ES-I3 (cell line): Measurements from ENCODE around the gene LMCD1.

Experiments used
- H3K36me3 ChIP-seq: 2 replicates; pipeline ENCODE4 v1.6.1; 2013; ENCODE audit warnings: mild to moderate bottlenecking, low read length, control low read depth, moderate library complexity; ENCODE audit not compliant: insufficient read depth
- H3K4me1 ChIP-seq: 2 replicates; pipeline ENCODE4 v1.6.1; 2013; ENCODE audit warnings: mild to moderate bottlenecking, control low read depth, low read length; ENCODE audit not compliant: insufficient read depth
- H3K9ac ChIP-seq: 2 replicates; pipeline ENCODE4 v1.6.1; 2013; ENCODE audit warnings: low read depth, mild to moderate bottlenecking, low read length, moderate library complexity
- H3K9me3 ChIP-seq: 2 replicates; pipeline ENCODE4 v1.6.1; 2013; ENCODE audit warnings: mild to moderate bottlenecking, low read length, moderate library complexity; ENCODE audit not compliant: control insufficient read depth, insufficient read depth

LMCD1 gene

DNA sequence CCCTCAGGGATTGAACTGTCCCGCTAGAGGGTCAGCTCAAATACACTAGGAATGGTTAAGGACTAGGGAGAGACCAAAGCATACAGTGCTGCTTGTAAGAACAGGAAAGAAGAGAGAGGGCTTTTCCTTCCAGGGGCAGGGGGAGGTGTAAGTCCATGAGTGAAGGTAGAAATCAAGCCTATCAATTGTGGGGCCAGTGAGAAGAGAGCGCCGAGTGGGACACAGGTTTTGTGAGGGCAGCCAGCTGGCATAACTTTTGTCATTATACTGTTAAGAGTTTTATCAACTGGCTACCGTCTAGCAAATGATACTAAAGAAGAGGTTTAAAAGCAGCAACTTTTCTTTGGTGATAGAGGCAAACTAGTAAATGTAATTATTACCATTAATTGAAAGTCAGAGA lies 45.0 kb downstream of the LMCD1 start:
- Histone ChIP-seq H3K36me3 (peaks cover 11% of the 10 kb centered on the region), H3K9me3 (no peaks in the 10 kb centered on the region), H3K4me1 (no peaks in the 10 kb centered on the region), H3K9ac (no peak overlapping the region)

DNA sequence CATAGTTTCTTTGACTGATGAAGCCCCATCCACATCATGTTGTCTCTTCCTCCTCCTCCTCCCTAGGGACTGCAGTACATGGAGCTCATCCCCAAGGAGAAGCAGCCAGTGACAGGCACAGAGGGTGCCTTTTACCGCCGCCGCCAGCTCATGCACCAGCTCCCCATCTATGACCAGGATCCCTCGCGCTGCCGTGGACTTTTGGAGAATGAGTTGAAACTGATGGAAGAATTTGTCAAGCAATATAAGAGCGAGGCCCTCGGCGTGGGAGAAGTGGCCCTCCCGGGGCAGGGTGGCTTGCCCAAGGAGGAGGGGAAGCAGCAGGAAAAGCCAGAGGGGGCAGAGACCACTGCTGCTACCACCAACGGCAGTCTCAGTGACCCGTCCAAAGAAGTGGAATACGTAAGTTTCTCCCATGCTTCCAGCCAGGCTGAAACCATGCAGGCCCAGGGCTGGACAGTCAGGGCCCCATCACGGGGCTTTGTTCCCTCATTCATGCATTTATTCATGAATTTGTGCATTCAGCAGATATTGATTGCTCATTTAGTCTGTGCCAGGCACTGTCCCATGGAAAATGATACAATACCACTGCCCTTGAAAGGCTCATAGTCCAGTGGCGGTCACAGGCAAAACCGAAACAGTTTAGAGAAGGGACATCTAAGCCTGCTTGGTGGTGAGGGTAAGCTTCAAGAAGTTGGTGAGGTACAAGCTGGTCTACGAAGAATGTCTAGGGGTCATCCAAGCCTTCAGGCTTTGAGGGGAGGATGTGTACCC lies 47.1 kb downstream of the LMCD1 start:
- Histone ChIP-seq H3K4me1 (no peaks in the 10 kb centered on the region), H3K9me3 (no peaks in the 10 kb centered on the region), H3K36me3 (peaks cover 9% of the 10 kb centered on the region), H3K9ac (no peak overlapping the region)

DNA sequence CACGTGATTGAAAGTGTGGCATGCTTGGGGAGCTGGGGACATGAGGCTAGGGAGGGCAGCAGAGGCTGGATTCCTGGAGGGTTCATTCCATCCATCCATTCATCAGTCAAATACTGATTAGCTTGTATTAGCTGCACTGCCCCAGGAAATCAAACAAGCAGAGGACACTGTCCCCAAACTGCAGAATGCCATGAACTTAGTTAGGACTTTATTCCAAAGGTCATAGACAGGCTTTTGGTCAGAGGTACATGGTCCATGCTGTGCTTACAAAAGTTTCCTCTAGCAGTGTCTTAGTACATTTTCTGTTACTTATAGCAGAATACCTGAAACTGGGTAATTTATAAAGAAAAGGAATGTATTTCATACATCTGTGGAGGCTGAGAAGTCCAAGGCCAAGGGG lies 47.7 kb downstream of the LMCD1 start:
- no peaks in the 10 kb centered on the region for H3K9me3 ChIP-seq
- peaks cover 8% of the 10 kb centered on the region for H3K36me3 ChIP-seq
- H3K4me1 ChIP-seq: 0 out of 2 replicates have a peak, but pooled peaks cover under 1% of the 10 kb centered on the region
- H3K9ac ChIP-seq: no peak overlapping the region

DNA sequence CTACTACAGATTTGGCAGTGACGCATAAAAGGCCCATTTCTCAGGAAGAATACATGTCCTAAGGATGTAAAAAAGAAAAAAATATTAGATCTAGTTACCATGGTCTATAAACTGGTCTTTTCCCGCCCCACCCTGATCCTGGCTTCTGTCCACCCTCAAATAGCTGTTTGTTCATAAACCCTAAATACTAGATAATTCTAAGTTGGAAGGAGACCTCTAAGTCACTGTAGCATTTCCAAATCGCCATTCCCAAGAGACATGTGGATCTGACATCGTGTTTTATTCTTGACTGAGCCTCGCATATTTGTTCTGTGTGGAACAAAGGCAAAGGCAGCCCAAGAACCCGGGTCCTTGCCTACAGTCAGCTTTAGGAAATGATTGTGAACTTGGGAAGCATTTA lies 49.0 kb downstream of the LMCD1 start:
- Histone ChIP-seq H3K4me1 (peaks cover 12% of the 10 kb centered on the region), H3K9me3 (no peaks in the 10 kb centered on the region), H3K36me3 (peaks cover 8% of the 10 kb centered on the region), H3K9ac (no peak overlapping the region)

DNA sequence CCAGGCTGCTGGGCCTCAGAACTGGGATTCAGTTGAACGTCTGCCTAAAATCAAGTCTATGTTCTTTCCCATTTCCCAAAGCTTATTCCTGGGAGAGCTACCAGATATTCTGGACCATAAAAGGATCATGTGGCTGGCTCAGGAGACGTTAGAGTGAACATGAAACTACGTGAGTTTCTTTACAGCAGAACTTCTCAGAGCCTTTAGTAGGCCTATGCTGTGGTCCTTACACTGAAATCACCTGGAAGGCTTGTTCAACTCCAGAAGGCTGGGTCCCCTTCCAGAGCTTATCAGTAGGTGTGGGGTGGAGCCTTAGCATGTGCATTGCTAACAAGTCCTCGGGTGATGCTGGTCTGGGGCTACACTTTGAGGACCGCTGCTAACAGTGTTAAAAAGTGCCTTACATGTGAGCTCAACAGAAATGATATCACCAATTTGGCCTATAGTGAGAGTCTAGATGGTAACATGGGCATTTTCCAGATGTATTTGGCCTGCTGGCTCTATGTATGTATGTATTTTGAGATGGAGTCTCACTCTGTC lies 50.7 kb downstream of the LMCD1 start:
- Histone ChIP-seq H3K9me3 (no peaks in the 10 kb centered on the region), H3K9ac (no peak overlapping the region; the same call in 1 of the 2 replicates), H3K4me1 (peaks cover 14% of the 10 kb centered on the region), H3K36me3 (peaks cover 6% of the 10 kb centered on the region)

DNA sequence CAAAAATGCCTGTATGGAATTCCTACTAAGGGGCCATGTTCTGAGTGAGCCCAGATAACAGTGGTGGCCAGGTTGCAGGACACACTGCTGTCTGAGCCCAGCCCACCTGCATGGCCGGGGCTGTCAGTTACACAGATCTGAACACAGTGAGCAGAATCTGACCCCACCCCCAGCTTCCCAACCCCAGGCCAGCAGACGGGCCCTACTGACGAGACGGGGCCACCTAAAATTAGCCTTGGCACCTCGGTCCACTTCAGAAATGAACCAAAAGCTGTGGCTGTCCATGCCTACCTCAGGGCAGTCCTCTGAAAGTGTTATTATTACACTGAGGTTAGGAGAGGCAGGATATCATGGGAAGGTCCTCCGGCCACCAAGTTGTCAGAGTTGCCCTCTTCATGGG lies 51.8 kb downstream of the LMCD1 start:
- H3K36me3 ChIP-seq: peaks cover 6% of the 10 kb centered on the region
- no peak overlapping the region for H3K9ac ChIP-seq
- peaks cover 14% of the 10 kb centered on the region for H3K4me1 ChIP-seq
- no peaks in the 10 kb centered on the region for H3K9me3 ChIP-seq

DNA sequence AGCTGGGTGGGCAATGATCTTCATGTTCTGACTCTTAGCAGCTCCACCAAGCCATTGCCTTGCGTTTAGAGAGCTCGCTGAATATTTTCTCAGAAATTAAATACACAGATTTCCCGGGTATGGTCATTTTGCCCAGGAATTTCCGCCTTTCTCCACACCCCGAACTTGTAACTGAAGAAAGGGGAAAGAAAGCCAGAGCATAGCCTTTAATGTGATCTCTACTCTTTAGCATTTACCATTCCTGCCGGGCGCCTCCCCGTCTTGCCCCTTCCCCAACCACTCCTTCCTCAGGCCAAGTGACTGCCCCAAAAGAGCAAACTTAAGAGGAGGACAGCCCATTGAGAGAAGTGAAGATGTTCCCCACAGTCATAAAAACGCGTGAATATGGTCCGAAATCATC lies 53.1 kb downstream of the LMCD1 start:
- H3K9me3 ChIP-seq: no peaks in the 10 kb centered on the region
- peaks cover 14% of the 10 kb centered on the region for H3K4me1 ChIP-seq
- H3K9ac ChIP-seq: no peak overlapping the region
- H3K36me3 ChIP-seq: no peaks in the 10 kb centered on the region; the same call in 1 of the 2 replicates

DNA sequence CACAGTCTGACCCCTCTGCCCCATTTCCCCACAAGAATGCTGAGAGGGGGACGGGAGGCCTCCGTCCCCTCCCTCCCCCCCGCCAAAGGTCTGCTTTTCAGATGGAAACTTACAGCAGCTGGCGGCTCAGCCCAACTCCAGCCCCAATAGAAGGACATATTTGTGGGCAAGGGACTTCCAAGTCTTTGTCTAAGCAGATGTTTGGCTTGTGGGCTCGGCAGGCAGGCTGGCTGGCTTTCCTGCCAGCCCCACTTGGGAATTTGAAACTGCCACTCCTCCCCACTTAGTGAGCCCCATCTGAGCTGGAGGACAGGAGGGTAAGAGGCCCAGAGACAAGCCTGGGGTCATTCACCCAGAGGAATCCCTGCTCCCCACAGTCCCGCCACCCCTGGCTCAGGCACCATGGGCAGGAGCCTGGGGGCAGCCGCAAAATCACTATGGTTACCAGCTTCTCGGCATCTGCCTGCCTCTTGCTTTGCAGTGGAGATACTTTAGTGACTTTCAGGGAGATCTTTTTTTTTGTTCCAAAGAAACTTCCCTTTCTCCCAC lies 53.6 kb downstream of the LMCD1 start:
- H3K9ac ChIP-seq: no peak overlapping the region
- no peaks in the 10 kb centered on the region; the same call in 1 of the 2 replicates for H3K36me3 ChIP-seq
- peaks cover 14% of the 10 kb centered on the region for H3K4me1 ChIP-seq
- no peaks in the 10 kb centered on the region for H3K9me3 ChIP-seq

DNA sequence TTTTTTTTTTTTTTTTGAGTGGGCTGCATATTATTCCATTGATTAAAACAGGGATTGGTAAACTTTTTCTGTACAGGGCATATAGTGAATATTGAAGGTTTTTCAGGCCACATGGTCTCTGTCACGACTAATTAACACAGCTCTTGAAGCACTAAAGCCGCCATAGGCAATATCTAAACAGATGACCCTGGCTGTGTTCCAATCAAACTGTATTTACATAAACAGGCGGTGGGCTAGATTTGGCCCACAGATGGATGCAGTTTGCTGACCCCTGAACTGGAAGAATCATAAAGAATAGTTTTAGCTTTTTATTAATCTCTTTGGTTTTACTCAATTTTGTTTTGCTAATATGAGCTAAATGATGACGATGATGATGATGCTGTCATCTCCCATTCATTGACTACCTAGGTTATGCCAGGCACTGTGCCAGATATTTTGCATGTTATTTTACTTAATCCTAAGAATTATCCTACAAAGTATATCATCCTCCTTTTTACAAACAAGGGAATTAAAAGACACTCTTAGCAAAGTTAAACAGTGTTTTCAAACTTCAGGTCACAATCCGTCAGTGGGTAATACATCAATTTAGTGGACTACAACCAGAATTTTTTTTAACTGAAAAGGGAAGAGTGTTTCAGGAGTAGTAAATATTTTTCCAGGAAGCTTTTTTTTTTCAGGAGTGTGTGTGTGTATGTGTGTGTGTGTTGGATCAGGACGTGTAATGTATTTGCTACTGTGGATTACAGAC lies 54.3 kb downstream of the LMCD1 start:
- Histone ChIP-seq H3K4me1 (peaks cover 14% of the 10 kb centered on the region), H3K9ac (no peak overlapping the region), H3K36me3 (no peaks in the 10 kb centered on the region), H3K9me3 (no peaks in the 10 kb centered on the region)

DNA sequence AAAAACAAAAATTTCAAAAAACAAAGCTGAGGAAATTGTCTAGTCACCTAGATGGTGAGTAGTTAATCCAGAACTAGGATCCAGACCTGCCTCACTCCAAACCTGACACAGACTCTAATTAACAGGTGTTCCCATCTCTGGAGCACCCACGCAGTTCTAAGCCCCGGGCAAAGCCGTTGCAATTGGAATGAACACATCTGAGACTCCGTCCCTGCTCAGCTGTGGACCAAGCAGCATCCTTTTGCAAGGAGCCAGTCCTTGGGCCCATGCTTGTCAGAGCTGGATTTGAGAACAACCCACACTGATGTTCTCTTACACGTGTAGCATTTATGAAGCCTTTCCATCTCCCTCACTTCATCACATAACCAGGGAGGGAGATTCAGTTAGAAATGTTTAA lies 54.8 kb downstream of the LMCD1 start:
- H3K9ac ChIP-seq: no peak overlapping the region
- H3K4me1 ChIP-seq: peaks cover 14% of the 10 kb centered on the region
- no peaks in the 10 kb centered on the region for H3K9me3 ChIP-seq
- no peaks in the 10 kb centered on the region for H3K36me3 ChIP-seq

DNA sequence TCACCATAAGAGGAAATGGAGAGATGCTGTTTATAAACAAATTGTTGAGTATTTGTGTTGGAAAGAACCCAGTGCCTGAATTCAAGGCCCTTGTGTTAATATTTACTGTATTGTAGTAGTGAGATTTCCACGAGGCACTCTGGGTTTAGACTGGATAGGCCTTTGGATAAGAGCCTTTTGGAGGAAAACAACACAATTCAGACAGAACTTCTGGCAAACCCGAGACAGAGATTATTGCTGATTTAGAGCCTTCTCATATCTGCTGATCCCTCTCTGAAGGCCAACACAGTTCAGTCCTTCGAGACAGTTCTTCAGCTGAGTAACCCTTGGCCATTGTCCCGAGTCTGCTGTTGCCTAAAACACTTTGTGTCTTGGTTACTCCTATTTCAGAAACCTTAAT lies 55.7 kb downstream of the LMCD1 start:
- Histone ChIP-seq H3K36me3 (no peaks in the 10 kb centered on the region), H3K9ac (no peak overlapping the region), H3K4me1 (peaks cover 14% of the 10 kb centered on the region), H3K9me3 (no peaks in the 10 kb centered on the region)

DNA sequence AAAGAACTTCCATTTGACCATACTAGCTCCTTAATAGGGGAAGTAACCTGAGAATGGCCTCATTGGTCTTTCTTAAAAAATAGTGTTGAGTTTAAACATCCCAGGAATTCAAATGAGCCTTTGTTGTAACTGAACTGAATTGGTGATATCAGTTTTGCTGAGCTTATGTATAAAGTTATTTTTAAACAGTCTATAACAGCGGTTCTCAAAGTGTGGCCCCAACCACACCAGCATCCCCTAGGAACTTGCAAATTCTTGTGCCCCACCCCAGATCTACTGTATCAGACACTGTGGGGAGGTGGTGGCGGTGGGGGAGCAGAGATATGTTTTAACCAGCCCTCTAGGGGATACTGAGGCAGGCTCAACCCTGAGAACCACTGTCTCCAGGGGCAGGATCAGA lies 57.0 kb downstream of the LMCD1 start:
- H3K9ac ChIP-seq: no peak overlapping the region
- no peaks in the 10 kb centered on the region for H3K36me3 ChIP-seq
- peaks cover 14% of the 10 kb centered on the region for H3K4me1 ChIP-seq
- no peaks in the 10 kb centered on the region for H3K9me3 ChIP-seq

DNA sequence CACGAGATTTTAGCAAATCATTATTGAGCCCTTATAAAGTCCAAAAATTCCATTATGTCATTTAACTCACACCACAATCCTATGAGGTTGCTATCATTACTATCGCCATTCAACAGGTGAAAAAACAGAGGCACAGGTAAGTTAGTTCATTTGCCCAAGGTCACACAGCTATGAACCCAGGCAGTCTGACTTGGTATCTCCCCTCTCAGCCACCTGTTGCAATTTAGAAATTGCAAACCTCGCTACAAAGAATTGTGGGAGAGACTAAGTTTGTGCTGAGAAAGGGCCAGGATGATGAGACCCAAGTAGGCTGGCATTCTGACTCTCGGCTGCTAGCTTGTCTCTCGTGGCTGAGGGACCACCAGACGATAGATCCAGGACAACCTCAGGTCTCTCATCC lies 57.7 kb downstream of the LMCD1 start:
- no peak overlapping the region for H3K9ac ChIP-seq
- no peaks in the 10 kb centered on the region for H3K36me3 ChIP-seq
- H3K9me3 ChIP-seq: no peaks in the 10 kb centered on the region
- H3K4me1 ChIP-seq: peaks cover 14% of the 10 kb centered on the region

DNA sequence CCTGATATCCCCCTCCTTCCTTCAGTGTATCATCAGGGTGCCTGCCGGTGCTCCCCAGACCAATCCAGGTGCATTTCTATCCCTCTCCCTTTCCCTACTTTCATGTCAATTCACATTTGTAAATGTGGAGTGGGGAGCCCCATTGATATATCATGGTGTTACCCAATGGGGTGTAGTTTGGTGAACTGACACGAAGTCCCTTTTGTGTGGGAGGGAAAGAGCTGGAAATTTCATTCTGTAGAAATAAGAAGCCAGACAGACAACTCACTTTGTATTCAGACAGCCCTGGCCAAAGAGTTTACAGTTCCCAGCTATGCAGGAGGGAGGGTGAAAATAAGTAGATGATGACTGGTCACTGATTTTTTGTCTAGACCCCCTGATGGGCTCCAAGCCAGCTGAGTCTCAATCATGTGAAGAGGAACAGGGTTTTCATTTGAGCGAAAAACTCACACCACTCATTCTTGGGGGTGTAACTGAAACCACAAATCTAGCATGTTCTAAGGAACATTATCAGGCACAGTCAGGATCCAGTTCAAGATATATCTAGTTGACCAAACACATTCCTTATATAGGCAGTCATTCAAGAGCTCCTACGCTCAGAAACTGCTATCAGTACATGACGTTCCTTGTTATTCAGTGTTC lies 58.9 kb downstream of the LMCD1 start:
- no peaks in the 10 kb centered on the region for H3K36me3 ChIP-seq
- H3K9me3 ChIP-seq: no peaks in the 10 kb centered on the region
- peaks cover 4% of the 10 kb centered on the region; the same call in 1 of the 2 replicates for H3K4me1 ChIP-seq
- H3K9ac ChIP-seq: no peak overlapping the region
